Measurements from ENCODE around the gene ABCC5. TPM values are rescaled to one million over a fixed set of nuclear protein-coding genes. Genes with fewer than 3 reads are reported as not detected.
"Not testable (repeated sequence)": the region's sequence is repeated elsewhere in the genome, so short reads cannot be mapped to it uniquely, and the experiment has no call there.

ABCC5 gene
- total RNA-seq, 1 donor from 2014 or later = 109 TPM

DNA sequence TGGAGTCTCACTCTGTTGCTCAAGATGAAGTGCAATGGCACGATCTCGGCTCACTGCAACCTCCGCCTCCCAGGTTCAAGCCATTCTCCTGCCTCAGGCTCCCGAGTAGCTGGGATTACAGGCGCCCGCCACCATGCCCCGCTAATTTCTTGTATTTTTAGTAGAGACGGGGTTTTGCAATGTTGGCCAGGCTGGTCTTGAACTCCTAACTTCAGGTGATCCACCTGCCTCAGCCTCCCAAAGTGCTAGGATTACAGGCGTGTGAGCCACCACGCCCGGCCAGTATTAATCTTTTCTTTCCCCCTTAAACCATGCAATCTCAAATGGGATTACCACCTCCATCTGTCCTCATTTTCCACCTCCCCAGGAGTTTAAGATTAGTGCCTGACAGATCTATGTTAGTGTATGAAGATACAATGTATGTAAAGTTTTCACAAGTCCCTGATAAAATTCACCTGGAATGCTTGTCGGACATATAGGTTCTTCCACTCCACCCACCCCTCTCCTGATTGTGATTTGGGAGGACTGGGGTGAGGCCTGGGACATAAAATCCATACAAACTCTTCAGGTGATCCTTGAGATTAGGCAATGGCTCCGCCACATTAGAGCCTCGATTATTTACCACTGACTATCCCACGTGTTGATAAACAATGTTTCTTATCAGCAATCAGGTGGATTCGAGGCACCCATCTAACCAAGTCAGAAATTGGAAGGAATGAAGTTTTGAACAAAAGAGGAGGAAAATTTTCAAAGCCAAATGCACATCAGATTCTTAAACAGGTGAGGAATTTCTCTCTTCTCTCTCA, 134.2 kb downstream of the ABCC5 start:
- H3K4me1 Mint-ChIP-seq (ENCODE audit: low read depth) = peaks cover 18% of the 10 kb centered on the region
- peaks cover 2% of the 10 kb centered on the region for H3K36me3 Mint-ChIP-seq (ENCODE audit: insufficient read depth)
- H3K27me3 Mint-ChIP-seq = peaks cover 9% of the 10 kb centered on the region
- H3K27ac Mint-ChIP-seq = peak overlapping the region; percentile 93
- TF ChIP-seq, protein P1, sequence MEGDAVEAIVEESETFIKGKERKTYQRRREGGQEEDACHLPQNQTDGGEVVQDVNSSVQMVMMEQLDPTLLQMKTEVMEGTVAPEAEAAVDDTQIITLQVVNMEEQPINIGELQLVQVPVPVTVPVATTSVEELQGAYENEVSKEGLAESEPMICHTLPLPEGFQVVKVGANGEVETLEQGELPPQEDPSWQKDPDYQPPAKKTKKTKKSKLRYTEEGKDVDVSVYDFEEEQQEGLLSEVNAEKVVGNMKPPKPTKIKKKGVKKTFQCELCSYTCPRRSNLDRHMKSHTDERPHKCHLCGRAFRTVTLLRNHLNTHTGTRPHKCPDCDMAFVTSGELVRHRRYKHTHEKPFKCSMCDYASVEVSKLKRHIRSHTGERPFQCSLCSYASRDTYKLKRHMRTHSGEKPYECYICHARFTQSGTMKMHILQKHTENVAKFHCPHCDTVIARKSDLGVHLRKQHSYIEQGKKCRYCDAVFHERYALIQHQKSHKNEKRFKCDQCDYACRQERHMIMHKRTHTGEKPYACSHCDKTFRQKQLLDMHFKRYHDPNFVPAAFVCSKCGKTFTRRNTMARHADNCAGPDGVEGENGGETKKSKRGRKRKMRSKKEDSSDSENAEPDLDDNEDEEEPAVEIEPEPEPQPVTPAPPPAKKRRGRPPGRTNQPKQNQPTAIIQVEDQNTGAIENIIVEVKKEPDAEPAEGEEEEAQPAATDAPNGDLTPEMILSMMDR (IDR thresholded peaks at IDR 0.05; ENCODE audit: unreplicated experiment) = no peak
- no peak for DNase-seq (ENCODE audit: low spot score, unreplicated experiment)
- H3K4me3 Mint-ChIP-seq (ENCODE audit: low read depth) = peak overlapping the region; percentile 91
- H3K9me3 Mint-ChIP-seq (ENCODE audit: low read depth) = no peaks in the 10 kb centered on the region

DNA sequence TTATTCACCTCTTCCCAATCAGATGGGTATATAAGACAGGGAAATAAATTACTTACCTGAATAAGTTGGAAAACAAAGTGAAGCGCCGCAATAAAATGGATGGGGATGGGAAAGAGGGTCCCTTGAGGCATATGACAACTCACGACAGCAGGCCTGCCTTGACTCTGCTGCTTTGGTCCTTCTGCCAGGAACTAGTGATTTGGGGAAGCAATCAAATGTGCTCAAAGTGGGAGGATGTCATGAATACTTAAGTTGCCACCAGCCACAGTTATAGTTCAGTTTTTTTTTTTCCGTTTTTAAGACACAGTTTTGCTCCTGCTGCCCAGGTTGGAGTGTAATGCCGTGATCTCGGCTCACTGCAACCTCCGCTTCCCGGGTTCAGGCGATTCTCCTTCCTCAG, 137.6 kb downstream of the ABCC5 start:
- Mint-ChIP-seq H3K27ac (peak overlapping the region; percentile 37), H3K27me3 (no peaks in the 10 kb centered on the region), H3K4me3 (ENCODE audit: low read depth) (no peak overlapping the region), H3K36me3 (ENCODE audit: insufficient read depth) (peaks cover 4% of the 10 kb centered on the region), H3K4me1 (ENCODE audit: low read depth) (peaks cover 18% of the 10 kb centered on the region), H3K9me3 (ENCODE audit: low read depth) (no peaks in the 10 kb centered on the region)
- no peak for DNase-seq (ENCODE audit: low spot score, unreplicated experiment)
- TF ChIP-seq, protein P1 (IDR thresholded peaks at IDR 0.05; ENCODE audit: unreplicated experiment) = no peak

DNA sequence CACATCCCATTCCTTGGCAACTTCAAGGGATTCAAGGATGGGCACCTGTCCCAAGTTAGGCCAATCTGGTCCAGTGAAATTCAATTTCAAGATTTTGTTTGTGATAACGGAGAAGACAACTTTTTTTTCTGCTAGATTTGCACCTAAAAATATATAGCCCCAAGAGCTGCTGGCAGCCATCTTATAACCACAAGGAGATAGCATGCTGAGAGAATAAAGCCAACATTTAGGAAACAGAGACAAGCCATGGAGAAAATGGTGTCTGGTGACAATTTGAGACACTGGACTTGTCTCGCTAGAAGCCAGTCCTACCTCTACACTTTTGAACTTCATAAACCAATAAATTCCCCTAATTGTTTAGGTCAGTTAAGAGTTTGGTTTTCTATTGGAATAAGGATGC, 138.4 kb downstream of the ABCC5 start:
- Mint-ChIP-seq H3K27ac (peak overlapping the region; percentile 45), H3K9me3 (ENCODE audit: low read depth) (no peaks in the 10 kb centered on the region)
- no peak for DNase-seq (ENCODE audit: low spot score, unreplicated experiment)

DNA sequence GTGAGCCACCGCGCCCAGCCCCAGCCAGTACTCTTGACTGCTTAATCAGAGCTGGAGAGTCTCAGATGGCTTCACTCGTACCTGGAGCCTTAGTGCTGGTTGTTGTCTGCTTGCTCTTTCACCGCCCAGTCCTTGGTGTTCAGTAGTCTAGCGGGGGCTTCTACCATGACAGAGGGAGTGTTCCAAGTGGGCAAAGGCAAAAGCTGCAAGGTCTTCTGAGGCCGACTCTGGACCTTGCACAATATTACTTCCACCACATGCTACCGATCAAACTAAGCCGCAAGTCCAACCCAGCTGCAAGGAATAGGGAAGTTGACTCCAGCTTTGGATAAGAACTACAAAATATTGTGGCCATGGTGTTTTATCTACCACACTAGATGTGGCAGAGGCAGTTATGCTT, 139.6 kb downstream of the ABCC5 start:
- TF ChIP-seq, protein P1 (IDR thresholded peaks at IDR 0.05; ENCODE audit: unreplicated experiment) = no peak
- peaks cover 4% of the 10 kb centered on the region for H3K36me3 Mint-ChIP-seq (ENCODE audit: insufficient read depth)

More for the DNA sequence above, 138.4 kb downstream of the ABCC5 start:
- TF ChIP-seq, protein P1 (IDR thresholded peaks at IDR 0.05; ENCODE audit: unreplicated experiment) = no peak
- Mint-ChIP-seq H3K4me1 (ENCODE audit: low read depth) (peaks cover 15% of the 10 kb centered on the region), H3K36me3 (ENCODE audit: insufficient read depth) (peaks cover 4% of the 10 kb centered on the region), H3K27me3 (no peaks in the 10 kb centered on the region), H3K4me3 (ENCODE audit: low read depth) (no peak overlapping the region)

DNA sequence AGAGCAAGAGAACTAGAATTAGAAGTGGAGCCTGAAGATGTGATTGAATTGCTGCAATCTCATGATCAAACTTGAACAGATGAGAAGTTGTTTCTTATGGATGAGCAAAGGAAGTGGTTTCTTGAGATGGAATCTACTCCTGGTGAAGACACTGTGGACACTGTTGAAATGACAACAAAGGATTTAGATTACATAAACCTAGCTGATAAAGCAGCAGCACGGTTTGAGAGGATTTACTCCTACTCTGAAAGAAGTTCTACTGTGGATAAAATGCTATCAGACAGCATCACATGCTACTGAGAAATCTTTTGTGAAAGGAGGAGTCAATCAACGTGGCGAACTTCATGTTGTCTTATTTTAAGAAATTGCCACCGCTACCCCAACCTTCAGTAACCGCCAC, 140.5 kb downstream of the ABCC5 start:
- H3K9me3 Mint-ChIP-seq (ENCODE audit: low read depth); H3K4me1 Mint-ChIP-seq (ENCODE audit: low read depth); DNase-seq (ENCODE audit: low spot score, unreplicated experiment); H3K36me3 Mint-ChIP-seq (ENCODE audit: insufficient read depth); H3K27ac Mint-ChIP-seq; H3K27me3 Mint-ChIP-seq; H3K4me3 Mint-ChIP-seq (ENCODE audit: low read depth): not testable (repeated sequence)

More for the DNA sequence above, 139.6 kb downstream of the ABCC5 start:
- Mint-ChIP-seq H3K27me3 (no peaks in the 10 kb centered on the region), H3K4me3 (ENCODE audit: low read depth) (no peak overlapping the region), H3K27ac (no peak overlapping the region), H3K4me1 (ENCODE audit: low read depth) (peaks cover 11% of the 10 kb centered on the region), H3K9me3 (ENCODE audit: low read depth) (no peaks in the 10 kb centered on the region)
- DNase-seq (ENCODE audit: low spot score, unreplicated experiment) = no peak

DNA sequence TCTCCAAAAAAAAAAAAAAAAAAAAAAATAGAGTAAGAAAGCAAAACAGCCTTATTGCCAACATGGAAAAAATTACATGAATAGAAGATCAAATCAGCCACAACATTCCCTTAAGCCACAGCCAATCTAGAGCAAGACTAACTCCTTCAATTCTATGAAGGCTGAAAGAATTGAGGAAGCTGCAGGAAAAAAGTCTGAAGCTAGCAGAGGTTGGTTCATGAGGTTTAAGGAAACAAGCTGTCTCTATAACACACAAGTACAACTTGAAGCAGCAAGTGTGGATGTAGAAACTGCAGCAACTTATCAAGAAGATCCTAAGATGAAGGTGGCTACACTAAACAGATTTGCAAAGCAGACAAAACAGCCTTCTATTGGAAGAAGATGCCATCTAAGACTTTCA, 142.3 kb downstream of the ABCC5 start:
- no peak overlapping the region for H3K4me3 Mint-ChIP-seq (ENCODE audit: low read depth)
- H3K9me3 Mint-ChIP-seq (ENCODE audit: low read depth) = no peaks in the 10 kb centered on the region

More for the DNA sequence above, 142.3 kb downstream of the ABCC5 start:
- no peak for DNase-seq (ENCODE audit: low spot score, unreplicated experiment)
- Mint-ChIP-seq H3K36me3 (ENCODE audit: insufficient read depth) (peaks cover 4% of the 10 kb centered on the region), H3K27me3 (no peaks in the 10 kb centered on the region), H3K4me1 (ENCODE audit: low read depth) (peaks cover 7% of the 10 kb centered on the region), H3K27ac (no peak overlapping the region)
- TF ChIP-seq, protein P1 (IDR thresholded peaks at IDR 0.05; ENCODE audit: unreplicated experiment) = no peak
